ENCODE data around the gene ENOX1.

ENOX1 gene

GRCh38 chr13:43365039-43365344 lies 421.8 kb downstream of the ENOX1 start:
- H3K27ac Mint-ChIP-seq = no peak overlapping the region
- no peaks in the 10 kb centered on the region for H3K36me3 Mint-ChIP-seq (ENCODE audit: low read depth)
- no peaks in the 10 kb centered on the region for H3K27me3 Mint-ChIP-seq (ENCODE audit: low read depth)
- H3K4me1 Mint-ChIP-seq = peaks cover 30% of the 10 kb centered on the region
- H3K9me3 Mint-ChIP-seq = no peaks in the 10 kb centered on the region
- no peak overlapping the region for H3K4me3 Mint-ChIP-seq
- no peak for TF ChIP-seq CTCF (IDR thresholded peaks at IDR 0.05; ENCODE audit: unreplicated experiment in 3 of 3)

- H3K36me3 Mint-ChIP-seq (ENCODE audit: low read depth) = no peaks in the 10 kb centered on the region
- peaks cover 31% of the 10 kb centered on the region for H3K4me1 Mint-ChIP-seq
- no peaks in the 10 kb centered on the region for H3K9me3 Mint-ChIP-seq
- no peak overlapping the region for H3K27ac Mint-ChIP-seq
- H3K4me3 Mint-ChIP-seq = no peak overlapping the region
- no peak for TF ChIP-seq CTCF (IDR thresholded peaks at IDR 0.05; ENCODE audit: unreplicated experiment in 3 of 3)
- H3K27me3 Mint-ChIP-seq (ENCODE audit: low read depth) = no peaks in the 10 kb centered on the region
Measured at GRCh38 chr13:43364210-43365038, 422.3 kb downstream of the ENOX1 start.

- H3K9me3 Mint-ChIP-seq = no peaks in the 10 kb centered on the region
- H3K4me3 Mint-ChIP-seq = no peak overlapping the region
- H3K27me3 Mint-ChIP-seq (ENCODE audit: low read depth) = no peaks in the 10 kb centered on the region
- H3K36me3 Mint-ChIP-seq (ENCODE audit: low read depth) = no peaks in the 10 kb centered on the region
- no peak overlapping the region for H3K27ac Mint-ChIP-seq
- peaks cover 26% of the 10 kb centered on the region for H3K4me1 Mint-ChIP-seq
- TF ChIP-seq CTCF (IDR thresholded peaks at IDR 0.05; ENCODE audit: unreplicated experiment in 3 of 3) = no peak
Measured at GRCh38 chr13:43363156-43363953, 423.4 kb downstream of the ENOX1 start.

- Mint-ChIP-seq H3K4me3 (no peak overlapping the region), H3K36me3 (ENCODE audit: low read depth) (no peaks in the 10 kb centered on the region), H3K27ac (peak overlapping the region in 1 of 3 experiments; percentile 69), H3K9me3 (no peaks in the 10 kb centered on the region), H3K27me3 (ENCODE audit: low read depth) (no peaks in the 10 kb centered on the region), H3K4me1 (peaks cover 25% of the 10 kb centered on the region)
- TF ChIP-seq CTCF (IDR thresholded peaks at IDR 0.05; ENCODE audit: unreplicated experiment in 3 of 3) = no peak
Measured at GRCh38 chr13:43362556-43362955, 424.2 kb downstream of the ENOX1 start.

GRCh38 chr13:43360892-43361610 lies 425.7 kb downstream of the ENOX1 start:
- TF ChIP-seq CTCF (IDR thresholded peaks at IDR 0.05; ENCODE audit: unreplicated experiment in 3 of 3) = no peak
- Mint-ChIP-seq H3K27ac (peak overlapping the region in 2 of 3 experiments; percentile 6 to 76), H3K9me3 (peaks cover 2% of the 10 kb centered on the region), H3K27me3 (ENCODE audit: low read depth) (peaks cover 3% of the 10 kb centered on the region), H3K4me1 (peaks cover 34% of the 10 kb centered on the region), H3K4me3 (no peak overlapping the region), H3K36me3 (ENCODE audit: low read depth) (no peaks in the 10 kb centered on the region)
